ENCODE data around the gene TMEM255A.

Gene TMEM255A

DNA sequence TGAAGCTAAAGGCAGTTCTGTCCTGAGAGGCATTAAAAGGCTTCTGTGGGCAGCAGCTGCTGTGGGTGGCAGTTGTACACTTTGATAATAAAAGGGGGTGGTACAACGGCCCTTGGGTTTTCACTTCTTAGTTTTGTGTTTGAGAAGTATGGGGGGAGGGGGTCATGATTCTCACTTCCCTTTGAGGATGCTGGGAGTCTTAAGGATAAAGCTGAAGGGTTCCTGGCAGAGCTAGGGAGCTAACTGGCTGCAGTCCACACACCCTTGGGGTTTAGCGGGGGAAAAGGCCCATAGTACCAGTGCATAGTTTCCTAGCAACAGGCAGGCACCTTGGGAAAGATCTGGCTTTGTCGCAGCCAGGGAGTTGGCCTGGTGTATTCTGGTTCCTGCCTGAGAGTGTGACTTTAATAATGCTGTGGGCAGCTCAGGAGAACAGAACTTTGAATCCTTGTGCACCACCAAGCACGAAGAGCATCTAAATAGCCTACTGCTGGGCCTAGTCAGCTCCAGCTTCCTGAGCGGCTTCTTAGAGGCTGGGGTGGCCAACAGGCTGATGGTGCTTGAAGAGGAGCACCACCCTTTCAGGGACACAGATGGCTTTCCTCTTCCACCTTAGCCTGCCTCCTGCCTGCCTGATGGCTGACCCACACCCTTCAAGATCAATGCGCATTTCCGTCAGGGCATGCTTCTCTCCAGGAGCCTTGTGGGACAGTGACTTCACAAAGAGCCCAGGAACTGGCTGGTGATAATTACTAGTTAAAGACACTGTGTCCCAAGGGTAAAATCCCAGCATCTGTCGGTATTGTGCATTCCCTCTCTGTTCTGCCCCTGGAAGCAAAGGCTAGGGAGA, 48.2 kb downstream of the TMEM255A start:
- DNase-seq, result no peak

DNA sequence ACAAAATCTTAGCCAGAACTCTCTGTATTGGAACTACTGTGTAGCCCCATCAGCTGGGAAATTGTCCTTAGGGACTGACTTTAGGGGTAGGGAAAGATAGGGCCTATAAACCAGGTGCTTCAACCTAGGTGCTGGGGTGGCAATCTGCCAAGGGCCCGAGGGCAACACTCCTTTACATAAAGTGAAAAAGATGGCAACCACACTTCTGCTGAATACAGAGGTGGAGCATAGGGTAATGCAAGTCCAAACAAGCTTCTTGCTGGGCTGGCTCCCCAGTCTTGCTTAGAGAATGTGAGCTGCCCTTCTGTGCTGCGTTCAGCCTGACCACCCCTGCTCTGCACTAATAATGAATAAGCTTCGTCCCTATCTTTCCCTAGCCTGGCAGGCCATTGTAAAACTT, 50.9 kb downstream of the TMEM255A start:
- DNase-seq, result peak; percentile 25

DNA sequence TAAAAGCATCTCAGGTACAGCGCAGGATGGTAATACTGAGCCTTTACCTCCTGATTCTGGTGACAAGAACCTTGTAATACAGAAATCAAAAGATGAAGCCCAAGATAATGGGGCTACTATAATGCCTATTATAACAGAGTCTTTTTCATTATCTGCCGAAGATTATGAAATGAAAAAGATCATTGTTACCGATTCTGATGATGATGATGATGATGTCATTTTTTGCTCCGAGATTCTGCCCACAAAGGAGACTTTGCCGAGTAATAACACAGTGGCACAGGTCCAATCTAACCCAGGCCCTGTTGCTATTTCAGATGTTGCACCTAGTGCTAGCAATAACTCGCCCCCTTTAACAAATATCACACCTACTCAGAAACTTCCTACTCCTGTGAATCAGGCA, 57.5 kb downstream of the TMEM255A start:
- no peak for DNase-seq

DNA sequence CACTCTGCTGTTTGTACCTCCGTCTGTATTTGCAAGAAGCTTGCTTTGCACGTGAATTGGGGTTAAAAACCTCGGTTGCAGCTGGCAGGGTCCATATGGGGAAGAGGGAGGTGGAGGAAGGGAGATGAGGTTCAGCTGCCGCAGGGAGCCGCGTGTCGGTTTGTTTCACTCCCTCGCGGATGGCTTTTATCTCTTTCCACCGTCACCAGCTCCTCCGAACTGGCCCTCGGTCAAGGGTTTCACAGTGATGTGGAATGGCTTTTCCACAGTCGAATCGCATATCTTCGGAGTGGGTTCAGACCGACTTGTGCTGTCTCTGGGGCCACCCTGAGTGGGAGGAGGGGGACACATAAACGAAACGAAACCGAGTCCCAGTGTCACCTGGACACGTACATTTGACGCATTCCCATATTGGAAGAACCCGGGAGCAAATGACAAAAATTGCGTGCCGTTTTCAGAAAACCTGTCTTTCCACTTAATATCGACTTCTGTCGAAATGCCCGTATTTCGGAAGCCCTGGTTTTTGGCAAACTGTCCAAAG, 59.7 kb downstream of the TMEM255A start:
- no peak for DNase-seq

DNA sequence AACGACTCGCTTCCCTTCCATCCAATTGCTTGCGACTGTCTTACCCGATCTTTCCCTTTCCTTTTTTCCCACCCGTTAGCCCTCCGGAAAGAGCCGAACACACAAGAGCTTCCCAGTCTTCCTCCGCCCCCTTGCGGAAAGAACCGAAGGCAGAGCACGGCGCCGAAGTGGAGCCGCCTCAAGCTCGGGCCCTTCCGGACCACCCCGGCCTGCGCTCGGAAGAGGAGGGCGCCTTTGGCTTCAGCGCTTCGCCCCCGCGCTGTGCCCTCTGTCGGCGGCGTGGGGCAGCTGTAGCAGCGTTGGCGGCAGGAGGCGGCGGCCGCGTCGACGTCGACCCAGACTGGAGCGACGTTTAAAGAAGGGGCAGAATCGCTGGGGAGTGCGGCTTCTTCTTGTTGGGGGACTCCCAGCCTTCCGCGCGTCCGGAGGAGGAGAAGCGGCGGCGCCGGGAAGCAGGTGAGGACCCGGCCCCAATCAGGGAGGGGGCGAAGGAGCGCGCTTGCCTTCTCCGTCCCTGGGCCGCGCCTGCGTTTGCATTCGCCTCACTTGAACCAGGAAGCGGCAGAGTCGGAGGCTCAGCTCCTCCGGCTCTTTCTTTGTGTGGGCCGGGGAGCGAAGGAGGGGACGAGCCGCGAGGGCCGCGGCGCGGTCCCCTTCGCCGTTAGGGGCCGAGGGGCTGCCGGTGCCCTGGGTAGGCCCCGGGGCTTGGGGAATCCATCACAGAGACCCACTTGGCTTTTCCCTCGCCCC, 60.6 kb downstream of the TMEM255A start, which contains the start of gene ZBTB33:
Gene ZBTB33 (plus strand): TSS at position 291 of the 750 bp plus-strand sequence. CDS start 2,604 bp downstream, outside the sequence.
- DNase-seq, result peak; percentile 95

DNA sequence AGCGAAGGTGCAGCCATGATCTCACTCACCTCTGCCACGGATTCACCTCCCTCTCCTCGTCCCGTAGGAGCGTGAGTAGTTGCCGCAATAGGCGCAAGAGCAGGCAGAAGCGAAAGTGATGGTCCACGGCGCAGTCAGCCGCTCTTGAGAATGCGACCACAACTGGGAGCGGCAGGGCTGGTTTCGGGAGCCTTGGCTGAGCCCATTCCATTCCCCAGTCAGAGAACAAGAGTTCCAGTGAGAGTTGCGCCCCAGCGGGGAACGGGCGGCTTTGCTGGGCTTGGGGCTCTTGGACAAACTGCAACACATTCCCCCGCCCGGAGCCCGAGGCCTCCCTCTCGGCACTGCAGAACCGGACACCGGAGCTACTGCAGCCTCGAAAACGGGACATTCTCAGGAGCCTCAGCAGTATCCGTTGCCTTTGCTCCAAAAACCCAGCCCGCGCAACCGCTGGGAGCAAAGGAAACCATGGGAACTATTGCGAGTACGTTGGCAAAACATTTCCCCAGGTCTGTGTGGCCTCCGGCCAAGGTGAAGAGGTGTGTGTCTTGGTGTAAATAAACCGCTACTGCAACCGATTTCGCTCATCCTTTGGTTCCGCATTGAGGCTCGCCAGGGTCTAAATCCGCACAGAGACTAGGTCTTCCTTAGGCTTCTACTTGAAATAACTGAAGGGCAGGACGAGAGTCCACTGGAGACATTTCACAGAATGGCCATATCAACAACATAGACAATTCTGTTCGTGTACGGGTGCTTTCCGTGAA, 66.3 kb downstream of the TMEM255A start:
- DNase-seq, result peak; percentile 81

DNA sequence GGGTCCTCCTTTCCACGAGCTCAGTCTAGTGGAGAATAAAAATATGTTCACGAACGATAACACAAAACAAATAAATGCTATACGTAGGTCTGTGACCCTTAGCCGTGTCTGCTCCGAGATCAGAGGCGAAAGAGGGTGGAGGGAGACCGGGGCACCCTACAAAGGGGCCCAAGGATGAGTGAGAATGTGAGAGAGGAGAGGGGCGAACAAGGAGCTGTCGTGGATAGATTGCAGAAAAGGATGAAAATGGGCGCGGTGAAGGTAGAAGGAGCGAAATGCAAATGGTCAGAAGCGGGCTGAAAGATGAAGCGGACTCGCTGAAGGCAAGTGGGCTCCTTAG, 66.9 kb downstream of the TMEM255A start:
- DNase-seq, result no peak

DNA sequence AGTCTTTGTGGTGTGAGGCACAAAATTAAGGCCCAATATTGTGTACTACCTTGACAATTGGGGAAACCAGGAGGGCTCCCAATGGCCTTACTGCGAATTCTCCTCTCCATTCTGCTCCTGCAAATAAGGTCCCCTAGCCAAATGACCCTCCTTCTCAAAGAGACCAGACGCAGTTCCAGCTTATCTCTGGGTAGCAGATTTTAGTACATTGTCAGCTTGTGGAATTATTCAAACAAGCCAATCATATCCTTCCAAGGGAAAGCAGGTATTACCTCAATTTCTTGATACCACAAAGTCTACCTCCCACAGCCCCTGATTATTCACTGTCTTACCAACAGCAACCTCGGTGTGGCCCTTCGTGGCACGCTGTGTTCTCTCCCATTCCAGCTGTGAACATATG, 68.4 kb downstream of the TMEM255A start:
- no peak for DNase-seq

DNA sequence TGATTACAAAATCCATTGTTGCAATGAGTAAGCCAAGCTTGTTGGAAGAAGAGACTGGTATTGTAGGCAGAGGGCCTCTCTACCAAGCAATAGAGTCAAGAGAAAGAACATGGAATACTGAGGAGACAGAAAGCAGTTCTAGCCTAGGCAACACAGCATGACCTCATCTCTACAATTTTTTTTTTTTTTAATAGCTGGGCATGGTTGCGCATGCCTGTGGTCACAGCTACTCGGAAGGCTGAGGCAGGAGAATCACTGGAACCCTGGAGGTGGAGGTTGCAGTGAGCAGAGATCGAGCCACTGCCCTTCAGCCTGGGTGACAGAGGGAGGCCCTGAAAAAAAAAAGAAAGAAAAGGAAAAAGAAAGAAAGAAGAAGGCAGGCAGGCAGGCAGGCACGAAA, 72.3 kb downstream of the TMEM255A start:
- DNase-seq, result no peak

DNA sequence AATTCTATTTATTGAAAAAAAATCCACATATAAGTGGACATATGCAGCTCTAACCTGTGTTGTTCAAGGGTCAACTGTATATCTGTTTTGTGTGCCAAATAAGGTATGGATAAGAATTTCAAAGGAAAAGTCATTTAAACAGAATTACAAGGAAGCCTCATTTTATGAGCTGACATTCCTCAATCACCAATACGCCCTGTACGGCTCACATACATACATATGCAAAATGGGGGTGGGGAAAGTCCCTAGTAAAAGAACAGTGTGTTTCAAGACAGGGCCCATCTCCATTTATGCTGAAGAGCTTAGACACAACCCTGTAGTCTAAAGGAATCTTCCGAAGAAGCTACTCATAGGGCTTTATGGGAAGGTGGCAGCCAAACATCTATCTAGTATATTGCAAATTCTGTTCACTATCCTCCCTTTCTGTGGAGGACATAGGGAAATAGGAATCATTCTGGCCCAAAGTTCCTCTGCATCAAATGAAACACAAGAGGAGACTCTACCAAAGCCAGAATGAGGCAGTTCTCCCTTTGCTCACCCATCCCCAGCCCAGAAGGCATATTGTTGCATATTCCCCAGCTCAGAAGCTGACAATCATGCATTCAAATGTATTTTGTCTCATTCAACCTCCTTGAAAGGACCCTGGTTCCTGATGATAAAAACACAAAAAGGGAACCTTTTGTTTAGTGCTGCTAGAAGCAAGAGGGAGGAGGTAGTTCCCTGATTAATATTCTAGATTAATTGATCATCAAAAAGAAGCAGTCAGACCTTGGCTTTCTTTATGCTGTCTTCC, 74.4 kb downstream of the TMEM255A start:
- DNase-seq, result no peak

DNA sequence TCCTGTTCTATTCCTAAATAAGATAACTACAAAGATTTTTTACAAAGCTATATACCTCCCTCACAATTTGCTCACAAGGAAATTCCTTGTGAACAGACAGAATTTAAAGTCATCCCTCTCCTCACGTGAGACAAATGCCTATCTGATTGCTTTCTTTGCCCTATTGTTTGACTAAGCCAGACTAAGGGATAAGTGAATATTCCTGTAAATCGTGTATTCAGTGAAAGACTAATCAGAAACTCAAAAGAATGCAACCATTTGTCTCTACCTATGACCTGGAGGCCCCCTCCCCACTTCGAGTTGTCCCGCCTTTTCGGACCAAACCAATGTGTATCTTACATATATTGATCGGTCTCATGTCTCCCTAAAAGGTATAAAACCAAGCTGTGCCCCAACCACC, 76.0 kb downstream of the TMEM255A start:
- DNase-seq, result no peak

DNA sequence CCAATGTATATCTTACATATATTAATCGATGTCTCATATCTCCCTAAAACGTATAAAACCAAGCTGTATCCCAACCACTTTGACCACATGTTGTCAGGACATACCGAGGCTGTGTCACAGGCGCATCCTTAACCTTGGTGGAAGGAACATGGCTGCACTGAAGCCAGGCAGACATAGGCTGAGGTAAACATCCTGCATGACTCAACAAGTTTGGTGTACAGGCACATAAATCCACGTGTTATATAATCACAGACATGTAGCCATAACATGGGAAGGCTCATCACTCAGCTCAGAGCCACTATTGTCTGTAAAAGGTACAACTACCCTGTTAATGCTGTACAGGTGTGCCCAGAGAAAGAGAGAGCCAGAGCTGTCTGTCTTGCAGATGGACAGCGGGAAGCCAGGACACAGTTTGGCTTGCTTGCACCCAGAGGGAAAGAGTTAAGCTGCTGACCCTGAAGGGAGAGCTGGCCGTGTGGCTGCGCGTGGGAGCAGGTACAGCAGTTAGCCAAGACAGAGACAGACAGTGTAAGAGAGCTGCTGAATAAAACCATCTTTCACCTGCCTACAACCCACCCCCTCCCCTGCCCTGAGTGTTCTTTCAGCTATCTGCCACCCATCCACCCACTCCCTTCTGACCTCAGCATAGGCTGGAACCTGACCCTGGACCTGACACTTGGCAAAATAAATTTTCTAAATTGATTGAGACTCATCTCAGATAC, 82.9 kb downstream of the TMEM255A start:
- DNase-seq, result no peak

DNA sequence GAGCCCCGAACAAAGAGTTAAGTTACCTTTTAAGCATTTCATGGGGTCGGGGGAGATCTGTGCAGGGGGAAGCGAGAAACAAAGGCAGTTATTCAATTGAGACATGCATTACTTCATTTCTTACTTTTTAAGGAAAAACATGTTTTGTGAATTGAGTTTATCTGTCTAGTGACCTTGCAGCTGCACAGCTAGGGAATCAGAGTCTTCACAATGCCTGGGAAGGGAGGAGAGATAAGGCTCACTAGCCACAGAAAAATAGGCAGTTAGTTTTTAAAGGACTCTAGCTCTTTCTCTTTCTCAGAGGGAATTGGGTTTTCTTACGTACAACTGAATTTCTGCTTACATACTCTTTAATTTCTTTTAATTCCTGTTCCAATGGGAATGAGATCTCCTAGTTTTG, 86.9 kb downstream of the TMEM255A start:
- DNase-seq, result no peak

DNA sequence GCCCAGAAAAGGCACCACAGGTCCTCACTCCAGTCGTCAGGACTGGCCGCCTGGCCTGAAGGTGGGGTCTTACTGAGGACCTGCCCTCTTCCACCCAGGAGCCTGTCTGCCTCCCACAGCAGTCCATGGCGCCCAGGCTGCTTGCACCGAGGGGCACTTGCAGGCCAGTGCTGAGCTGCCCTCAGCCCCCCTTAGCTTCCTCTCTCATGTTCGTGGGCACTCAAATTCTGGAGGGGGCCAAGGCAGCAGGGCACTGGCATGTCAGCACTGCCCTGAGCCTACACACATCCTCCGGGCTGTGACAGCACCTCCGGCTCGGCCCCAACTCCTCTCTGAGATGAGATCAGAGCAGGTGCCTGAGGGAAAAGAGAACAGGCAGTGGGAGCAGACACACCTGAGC, 87.9 kb downstream of the TMEM255A start:
- no peak for DNase-seq

DNA sequence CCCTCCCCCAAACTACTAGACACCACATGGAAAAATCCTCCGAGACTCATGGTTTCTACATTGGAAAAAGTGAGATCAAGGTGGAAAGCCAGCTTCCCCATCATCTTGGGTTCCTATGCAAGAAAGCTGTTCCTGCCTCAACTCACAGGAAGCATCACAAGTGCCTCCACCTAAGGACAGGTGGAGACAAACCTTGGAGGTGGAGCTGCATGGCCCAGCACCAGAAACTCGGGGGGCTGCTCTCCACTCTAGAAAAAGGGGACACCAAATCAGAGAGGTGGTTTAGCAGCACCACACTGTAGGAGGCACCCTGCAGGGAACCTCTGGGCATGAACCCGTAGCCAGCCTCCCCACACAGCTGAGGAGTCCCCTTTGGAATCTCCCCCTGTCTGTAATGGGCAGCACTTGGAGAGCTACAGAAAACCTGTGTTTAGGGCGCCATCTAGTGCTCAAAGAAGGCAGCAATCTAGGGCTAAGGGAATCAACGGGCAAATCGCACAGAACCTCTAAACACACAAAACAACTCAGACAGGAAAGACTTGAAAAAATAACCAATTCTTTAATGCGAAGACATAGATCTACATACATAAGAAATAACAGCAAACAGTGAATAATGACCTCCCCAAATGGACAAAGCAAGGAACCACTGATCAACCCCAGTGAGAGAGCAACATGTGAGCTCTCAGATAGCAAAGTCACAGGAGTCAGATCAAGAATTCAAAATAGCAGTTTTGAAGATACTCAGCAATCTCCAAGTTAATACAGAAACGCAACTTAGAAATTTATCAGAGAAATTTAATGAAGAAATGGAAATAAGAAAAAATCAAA, 97.6 kb downstream of the TMEM255A start:
- peak; percentile 58 for DNase-seq

All from NCI-H1436 (cell line).